GM21723 (cell line): ENCODE results near the gene CD276.
"Not testable (repeated sequence)": the region's sequence is repeated elsewhere in the genome, so short reads cannot be mapped to it uniquely, and the experiment has no call there.

Experiments used
- ATAC-seq: cut with Tn5 transposase; IDR thresholded peaks from one replicate; pipeline ENCODE4 v1.9.1; 2021; ENCODE audit warnings: mild to moderate bottlenecking, moderate library complexity; ENCODE audit not compliant: unreplicated experiment

Gene CD276

GRCh38 chr15:73709686-73710085 lies 25.5 kb downstream of the CD276 start:
- no peak for ATAC-seq

GRCh38 chr15:73710321-73710720 lies 26.1 kb downstream of the CD276 start:
- ATAC-seq = no peak

- no peak for ATAC-seq
These were observed 27.3 kb downstream of the CD276 start for GRCh38 chr15:73711526-73711925.

GRCh38 chr15:73712107-73712506 lies 27.9 kb downstream of the CD276 start:
- no peak for ATAC-seq

- ATAC-seq = no peak
These were observed 30.6 kb downstream of the CD276 start for GRCh38 chr15:73714695-73715301.

GRCh38 chr15:73715417-73715816 lies 31.2 kb downstream of the CD276 start:
- no peak for ATAC-seq

GRCh38 chr15:73716417-73716816 lies 32.2 kb downstream of the CD276 start:
- ATAC-seq = no peak

- ATAC-seq = no peak
These were observed 33.0 kb downstream of the CD276 start for GRCh38 chr15:73717206-73717605.

- no peak for ATAC-seq
These were observed 33.6 kb downstream of the CD276 start for GRCh38 chr15:73717802-73718201.

GRCh38 chr15:73718694-73719093 lies 34.5 kb downstream of the CD276 start:
- ATAC-seq = no peak

GRCh38 chr15:73722425-73722824 lies 38.2 kb downstream of the CD276 start:
- ATAC-seq = no peak

GRCh38 chr15:73723191-73723590 lies 39.0 kb downstream of the CD276 start:
- no peak for ATAC-seq

- no peak for ATAC-seq
These were observed 40.0 kb downstream of the CD276 start for GRCh38 chr15:73724212-73724611.

- no peak for ATAC-seq
These were observed 43.3 kb downstream of the CD276 start for GRCh38 chr15:73727330-73727976.

GRCh38 chr15:73732051-73732450 lies 47.9 kb downstream of the CD276 start:
- not testable (repeated sequence) for ATAC-seq

- no peak for ATAC-seq
These were observed 48.7 kb downstream of the CD276 start for GRCh38 chr15:73732930-73733329.

GRCh38 chr15:73737535-73737934 lies 53.4 kb downstream of the CD276 start:
- ATAC-seq = no peak

- no peak for ATAC-seq
These were observed 56.2 kb downstream of the CD276 start for GRCh38 chr15:73740152-73741048.

- ATAC-seq = no peak
These were observed 57.2 kb downstream of the CD276 start for GRCh38 chr15:73741321-73741836.

- ATAC-seq = no peak
These were observed 60.1 kb downstream of the CD276 start for GRCh38 chr15:73744293-73744692.

GRCh38 chr15:73745073-73745472 lies 60.9 kb downstream of the CD276 start:
- no peak for ATAC-seq

GRCh38 chr15:73746261-73746660 lies 62.1 kb downstream of the CD276 start:
- ATAC-seq = no peak
